Keratinocyte (primary cell): ENCODE results near the gene TTI1. TPM values are rescaled to one million over a fixed set of nuclear protein-coding genes. Genes with fewer than 3 reads are reported as not detected.

Source experiments
- DNase-seq: peaks from one replicate; pipeline ENCODE4 v3.0.0-alpha.2; 2011; ENCODE audit warnings: low read depth, missing footprints, low spot score
- FAIRE-seq: peaks from 2 replicates; lab custom pipeline; 2011; peaks lifted over from hg19 to GRCh38; lab: Jason Lieb, UNC
- H2AFZ ChIP-seq: 2 replicates; pipeline ENCODE4 v1.6.0; 2012; ENCODE audit warnings: low read length, control low read depth, inconsistent platforms; ENCODE audit not compliant: control insufficient read depth
- H3K27ac ChIP-seq: 2 replicates; pipeline ENCODE4 v1.5.1; 2011; ENCODE audit warnings: low read length; ENCODE audit not compliant: control insufficient read depth, insufficient read depth
- H3K27me3 ChIP-seq: 3 replicates; pipeline ENCODE4 v1.6.0; 2011; ENCODE audit warnings: low read length; ENCODE audit not compliant: control insufficient read depth, insufficient read depth; ENCODE audit errors: extremely low read depth
- H3K36me3 ChIP-seq, 2 experiments: 2 replicates in 1 of 2; 3 replicates in 1 of 2; pipeline ENCODE4 v1.5.1; 2011; ENCODE audit warnings: low read length in 2 of 2, mild to moderate bottlenecking in 1 of 2; ENCODE audit not compliant: control insufficient read depth in 2 of 2, insufficient read depth in 2 of 2; ENCODE audit errors: extremely low read depth in 1 of 2
- H3K4me1 ChIP-seq: 3 replicates; pipeline ENCODE4 v1.5.1; 2011; ENCODE audit warnings: low read length; ENCODE audit not compliant: control insufficient read depth, insufficient read depth; ENCODE audit errors: extremely low read depth
- H3K4me2 ChIP-seq: 3 replicates; pipeline ENCODE4 v1.6.0; 2011; ENCODE audit warnings: low read depth, low read length; ENCODE audit not compliant: control insufficient read depth, insufficient read depth; ENCODE audit errors: extremely low read depth
- H3K4me3 ChIP-seq, 3 experiments: fragments of 200-600 bp in 1 of 3; sonication (generic) in 1 of 3; 2 replicates in 2 of 3; 3 replicates in 1 of 3; pipeline ENCODE4 v1.5.1; 2011 to 2016; ENCODE audit warnings: low read length in 3 of 3, mild to moderate bottlenecking in 3 of 3, control low read depth in 2 of 3, inconsistent platforms in 1 of 3, low read depth in 1 of 3, mixed read lengths in 1 of 3, mixed run types in 1 of 3, moderate library complexity in 1 of 3; ENCODE audit not compliant: control insufficient read depth in 2 of 3, insufficient read depth in 2 of 3; ENCODE audit errors: extremely low read depth in 1 of 3
- H3K79me2 ChIP-seq: 2 replicates; pipeline ENCODE4 v1.6.0; 2012; ENCODE audit warnings: low read length; ENCODE audit not compliant: control insufficient read depth, insufficient read depth
- H3K9ac ChIP-seq: 3 replicates; pipeline ENCODE4 v1.6.0; 2011; ENCODE audit warnings: low read length; ENCODE audit not compliant: control insufficient read depth, insufficient read depth; ENCODE audit errors: extremely low read depth
- H3K9me1 ChIP-seq: 3 replicates; pipeline ENCODE4 v1.6.0; 2011; ENCODE audit warnings: low read length; ENCODE audit not compliant: control insufficient read depth, insufficient read depth; ENCODE audit errors: extremely low read depth
- H3K9me3 ChIP-seq: 2 replicates; pipeline ENCODE4 v1.5.1; 2012; ENCODE audit warnings: low read depth, low read length; ENCODE audit not compliant: control insufficient read depth
- H4K20me1 ChIP-seq: 3 replicates; pipeline ENCODE4 v1.6.0; 2011; ENCODE audit warnings: low read length; ENCODE audit not compliant: control insufficient read depth, insufficient read depth; ENCODE audit errors: extremely low read depth
- CTCF ChIP-seq, 3 experiments: IDR thresholded peaks in 1 of 3; conservative IDR thresholded peaks in 1 of 3; optimal IDR thresholded peaks in 1 of 3; 2 replicates in 2 of 3; 3 replicates in 1 of 3; pipeline versions ENCODE3 to v1.5.1; 2011; ENCODE audit warnings: low read length in 3 of 3, mild to moderate bottlenecking in 3 of 3, moderate library complexity in 2 of 3, control low read depth in 1 of 3, inconsistent platforms in 1 of 3; ENCODE audit not compliant: insufficient read depth in 2 of 3; ENCODE audit errors: extremely low read depth in 1 of 3
- EZH2 ChIP-seq: IDR thresholded peaks from one replicate; pipeline ENCODE4 v1.6.1; 2012; ENCODE audit warnings: inconsistent platforms, mild to moderate bottlenecking, low read length, moderate library complexity
- dilution Hi-C: fragments of 300-500 bp; cut with MboI; formaldehyde crosslinking; loops from one replicate; pipeline ENCODE4 v1.7.0; 2020; ENCODE audit warnings: low sequenced_read_pairs; ENCODE audit not compliant: extremely low pct_ligation_motif_present
- polyA plus RNA-seq, 5 experiments: library from polyadenylated mRNA; depleted of rRNA in 3 of 5; stranded (reverse) in 3 of 5; stranded (forward) in 1 of 5; unstranded in 1 of 5; fragments of >200 nt; gene quantifications; 1 replicate in 1 of 5; 2 replicates in 3 of 5; 3 replicates in 1 of 5; pipeline versions ENCODE4 v1.2.1 to v1.2.3, GENCODE V29; 2011 to 2012; ENCODE audit warnings: missing spikeins in 2 of 5, low read depth in 1 of 5, low replicate concordance in 1 of 5

TTI1 gene
- polyA plus RNA-seq, 1 donor (not counting 4 experiments of a cell fraction or from before 2014, with no cell fraction given): 13.5 TPM

GRCh38 chr20:37948956-37949355, 84.3 kb downstream of the TTI1 start:
- no peak for TF ChIP-seq EZH2
- no peak for TF ChIP-seq CTCF (optimal IDR thresholded peaks at IDR 0.05 in 1 of 3, IDR thresholded peaks at IDR 0.05 in 1 of 3, conservative IDR thresholded peaks at IDR 0.05 in 1 of 3; ENCODE audit: extremely low read depth in 1 of 3, insufficient read depth in 2 of 3, low read length in 3 of 3)
- H3K9me3 ChIP-seq: no peaks in the 10 kb centered on the region
- peaks cover 10% of the 10 kb centered on the region for H3K27me3 ChIP-seq
- no peak overlapping the region for H2AFZ ChIP-seq
- no peaks in the 10 kb centered on the region for H3K4me1 ChIP-seq
- no peak overlapping the region for H3K4me3 ChIP-seq
- H3K9me1 ChIP-seq: no peaks in the 10 kb centered on the region
- no peaks in the 10 kb centered on the region for H4K20me1 ChIP-seq
- FAIRE-seq (no peak), DNase-seq (no peak)
- H3K4me2 ChIP-seq: no peak overlapping the region
- no peak overlapping the region for H3K9ac ChIP-seq
- H3K79me2 ChIP-seq: no peaks in the 10 kb centered on the region
- dilution Hi-C loops: no loop called here
- H3K27ac ChIP-seq: no peak overlapping the region
- no peaks in the 10 kb centered on the region for H3K36me3 ChIP-seq

DNA sequence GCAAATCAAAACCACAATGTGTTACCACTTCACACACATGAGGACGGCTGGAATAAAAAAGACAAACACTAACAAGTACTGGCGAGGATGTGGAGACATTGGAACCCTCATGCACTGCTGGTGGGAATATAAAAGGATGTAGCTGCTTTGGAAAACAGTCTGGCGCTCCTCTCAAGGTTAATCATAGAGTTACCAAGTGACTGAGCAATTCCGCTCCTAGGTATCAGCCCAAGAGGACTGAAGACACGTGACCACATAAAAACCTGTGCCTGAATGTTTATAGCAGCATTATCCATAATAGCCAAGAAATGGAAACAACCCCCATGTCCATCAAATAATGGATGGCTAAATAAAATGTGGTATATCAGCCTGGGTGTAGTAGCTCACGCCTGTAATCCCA, 85.3 kb downstream of the TTI1 start:
- Histone ChIP-seq H4K20me1 (no peaks in the 10 kb centered on the region), H2AFZ (no peak overlapping the region), H3K36me3 (no peaks in the 10 kb centered on the region), H3K4me2 (no peak overlapping the region), H3K27me3 (peaks cover 10% of the 10 kb centered on the region), H3K9ac (no peak overlapping the region), H3K9me3 (no peaks in the 10 kb centered on the region), H3K4me3 (no peak overlapping the region), H3K9me1 (no peaks in the 10 kb centered on the region), H3K4me1 (no peaks in the 10 kb centered on the region), H3K79me2 (no peaks in the 10 kb centered on the region), H3K27ac (no peak overlapping the region)
- DNase-seq: no peak
- FAIRE-seq: no peak
- no peak for TF ChIP-seq CTCF (optimal IDR thresholded peaks at IDR 0.05 in 1 of 3, IDR thresholded peaks at IDR 0.05 in 1 of 3, conservative IDR thresholded peaks at IDR 0.05 in 1 of 3; ENCODE audit: extremely low read depth in 1 of 3, insufficient read depth in 2 of 3, low read length in 3 of 3)
- TF ChIP-seq EZH2: no peak
- dilution Hi-C loops: no loop called here
